Measurements from ENCODE around the gene GRIN2C.

DNA sequence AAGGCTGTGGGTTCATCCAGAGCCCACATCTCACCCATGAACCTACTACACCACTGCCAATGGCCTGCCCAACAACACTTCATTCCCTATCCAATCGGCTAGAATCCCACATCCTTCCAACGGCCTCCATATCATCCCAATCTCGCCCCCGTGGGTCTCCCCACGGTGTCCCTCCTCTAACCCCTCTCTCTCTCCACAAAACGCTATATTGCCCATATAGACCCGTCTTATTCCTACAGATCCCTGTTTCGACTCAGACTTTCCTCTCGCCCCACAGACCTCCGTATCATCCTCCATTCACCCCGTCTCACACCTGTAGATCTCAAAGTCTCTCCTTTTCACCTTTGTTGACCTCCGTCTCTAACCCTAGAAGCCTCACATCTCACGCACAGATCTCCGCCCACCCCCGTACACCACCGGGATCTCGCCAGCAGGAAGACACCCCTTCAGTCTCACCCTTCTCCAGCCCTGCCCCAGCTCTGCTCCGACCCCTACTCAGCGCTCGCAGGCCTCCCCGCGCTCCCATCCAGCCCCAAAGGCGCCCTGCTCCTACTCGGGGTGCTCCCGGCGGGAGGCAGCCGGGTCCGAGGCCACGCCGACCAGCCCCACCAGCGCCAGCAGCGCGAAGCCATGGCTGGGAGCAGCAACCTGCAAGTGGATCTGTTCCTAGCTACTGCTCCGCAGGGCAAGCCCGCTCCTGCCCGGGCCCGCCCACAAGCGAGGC lies 12.8 kb upstream of the GRIN2C start, which contains the start of gene FDXR:
- TF ChIP-seq CTCF (IDR thresholded peaks at IDR 0.05) (no peak), POLR2A (IDR thresholded peaks at IDR 0.05) (peak; percentile 72), EP300 (IDR thresholded peaks at IDR 0.05) (no peak)
